ENCODE measurements around the gene LRMDA. TPM values are rescaled to one million over a fixed set of nuclear protein-coding genes. Genes with fewer than 3 reads are reported as not detected.

The LRMDA gene
- total RNA-seq, 3 donors from 2014 or later: not detected

DNA sequence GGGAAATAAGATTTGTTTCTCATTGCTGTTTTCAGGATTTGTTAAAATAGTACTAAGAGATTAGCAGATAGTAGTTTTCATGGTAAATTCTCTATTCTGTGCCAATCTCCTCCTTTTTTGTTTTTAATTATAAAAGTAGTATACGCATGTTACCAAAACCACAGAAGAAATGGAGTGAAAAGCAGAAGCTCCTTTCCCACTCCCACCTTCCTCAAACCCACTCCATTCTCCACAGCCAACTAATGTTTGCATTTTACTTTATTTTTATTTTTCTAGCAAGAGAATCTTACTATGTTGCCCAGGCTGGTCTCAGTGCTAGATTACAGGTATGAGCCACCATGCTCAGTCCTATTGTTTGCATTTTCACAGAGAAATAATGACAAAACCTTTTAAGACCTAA lies 4.5 kb upstream of the LRMDA start:
- ATAC-seq (no peak), DNase-seq (no peak)
- Mint-ChIP-seq H3K9me3 (no peaks in the 10 kb centered on the region), H3K27me3 (ENCODE audit: low read depth) (peaks cover 33% of the 10 kb centered on the region), H3K36me3 (ENCODE audit: insufficient read depth) (no peaks in the 10 kb centered on the region), H3K4me1 (ENCODE audit: low read depth) (peaks cover under 1% of the 10 kb centered on the region), H3K4me3 (no peak overlapping the region)

DNA sequence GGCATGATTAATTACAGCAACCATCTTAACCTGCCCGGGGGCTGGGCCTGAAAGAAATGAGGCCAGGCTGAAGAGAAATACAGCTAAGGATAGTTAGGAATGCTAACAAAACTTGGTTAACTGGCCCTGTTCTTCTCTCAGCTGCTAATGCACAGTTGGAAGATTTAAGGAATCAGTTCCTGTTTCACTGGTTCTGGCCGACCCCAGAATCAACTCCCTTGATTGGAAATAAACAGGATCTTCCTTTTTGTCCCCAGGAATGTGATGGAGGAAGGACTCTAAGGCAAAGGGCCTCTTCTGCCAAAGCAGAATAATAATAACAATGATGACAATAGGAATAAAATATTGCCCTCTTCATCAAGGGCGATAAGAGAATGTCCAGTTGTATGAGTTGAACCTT lies 3.5 kb upstream of the LRMDA start:
- peaks cover 2% of the 10 kb centered on the region for H3K4me1 Mint-ChIP-seq (ENCODE audit: low read depth)
- peaks cover 42% of the 10 kb centered on the region for H3K27me3 Mint-ChIP-seq (ENCODE audit: low read depth)
- H3K36me3 Mint-ChIP-seq (ENCODE audit: insufficient read depth): no peaks in the 10 kb centered on the region
- H3K4me3 Mint-ChIP-seq: no peak overlapping the region
- DNase-seq: no peak
- no peaks in the 10 kb centered on the region for H3K9me3 Mint-ChIP-seq
- ATAC-seq: no peak

DNA sequence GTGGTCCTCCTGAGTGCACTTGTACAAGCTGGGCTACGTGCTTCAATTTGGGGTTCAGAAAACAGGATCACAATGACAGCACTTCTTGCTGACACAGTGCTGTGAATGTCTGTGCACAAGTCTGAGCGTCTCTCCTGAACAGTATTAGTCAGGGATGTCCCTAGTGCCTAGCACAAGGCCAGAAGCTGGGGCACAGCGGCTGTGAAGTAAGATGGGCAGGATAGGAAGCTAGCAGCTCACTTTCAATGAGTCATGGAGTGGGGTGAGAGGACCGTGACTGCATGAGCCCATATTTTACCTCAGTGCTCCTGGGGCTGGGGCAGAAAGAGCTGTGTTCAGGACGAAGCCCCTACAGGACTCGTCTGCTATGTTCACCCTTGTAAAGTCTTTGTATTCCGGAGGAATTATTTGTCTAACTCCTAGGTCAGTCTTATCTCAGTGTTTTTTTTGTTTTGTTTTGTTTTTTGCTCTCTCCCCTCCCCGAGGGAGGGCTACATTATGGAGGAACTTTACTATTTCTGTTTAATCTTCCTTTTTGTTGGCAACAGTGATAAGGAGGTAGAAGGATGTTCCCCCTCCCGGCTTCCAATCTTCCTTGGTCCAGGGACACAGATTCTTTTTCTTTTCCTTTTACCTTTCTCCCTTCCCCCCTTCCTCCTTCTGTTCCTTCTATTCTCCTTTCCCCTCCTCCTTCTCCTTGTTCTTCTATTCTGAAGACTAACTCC lies 2.8 kb upstream of the LRMDA start:
- H3K36me3 Mint-ChIP-seq (ENCODE audit: insufficient read depth): no peaks in the 10 kb centered on the region
- DNase-seq (no peak), ATAC-seq (no peak)
- H3K4me3 Mint-ChIP-seq: no peak overlapping the region
- peaks cover 2% of the 10 kb centered on the region for H3K4me1 Mint-ChIP-seq (ENCODE audit: low read depth)
- H3K27me3 Mint-ChIP-seq (ENCODE audit: low read depth): peaks cover 48% of the 10 kb centered on the region
- H3K9me3 Mint-ChIP-seq: no peaks in the 10 kb centered on the region

DNA sequence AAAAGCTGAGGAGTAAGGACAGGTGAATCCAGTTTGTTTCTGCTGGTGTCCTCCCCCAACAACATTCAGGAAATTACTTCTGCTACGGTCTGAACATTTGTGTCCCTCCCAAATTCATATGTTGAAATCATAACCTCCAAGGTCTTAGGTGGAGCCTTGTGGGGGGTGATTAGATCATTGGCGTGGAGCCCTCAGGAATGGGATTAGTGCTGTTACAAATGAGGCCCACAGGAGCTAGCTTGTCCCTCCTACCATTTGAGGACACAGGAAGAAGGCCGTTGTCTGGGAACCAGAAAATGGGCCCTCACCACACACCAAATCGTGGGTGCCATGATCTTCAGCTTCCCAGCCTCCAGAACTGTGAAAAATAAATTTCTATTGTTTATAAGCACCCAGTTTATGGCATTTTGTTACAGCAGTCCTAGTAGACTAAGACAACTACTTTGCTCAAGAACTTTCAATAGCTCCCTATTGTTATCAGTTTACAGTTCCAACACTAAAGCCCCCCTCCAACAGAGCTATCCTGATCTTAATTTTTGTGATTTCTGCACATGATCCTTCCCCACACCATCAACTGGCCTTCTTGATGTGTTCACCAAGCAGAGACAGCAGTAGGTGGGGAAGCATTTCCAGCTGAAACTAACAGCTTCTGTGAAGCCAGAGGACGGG lies 2.1 kb upstream of the LRMDA start:
- Mint-ChIP-seq H3K4me1 (ENCODE audit: low read depth) (peaks cover 2% of the 10 kb centered on the region), H3K9me3 (no peaks in the 10 kb centered on the region), H3K27me3 (ENCODE audit: low read depth) (peaks cover 46% of the 10 kb centered on the region), H3K36me3 (ENCODE audit: insufficient read depth) (no peaks in the 10 kb centered on the region), H3K4me3 (no peak overlapping the region)
- ATAC-seq: no peak
- DNase-seq: no peak

DNA sequence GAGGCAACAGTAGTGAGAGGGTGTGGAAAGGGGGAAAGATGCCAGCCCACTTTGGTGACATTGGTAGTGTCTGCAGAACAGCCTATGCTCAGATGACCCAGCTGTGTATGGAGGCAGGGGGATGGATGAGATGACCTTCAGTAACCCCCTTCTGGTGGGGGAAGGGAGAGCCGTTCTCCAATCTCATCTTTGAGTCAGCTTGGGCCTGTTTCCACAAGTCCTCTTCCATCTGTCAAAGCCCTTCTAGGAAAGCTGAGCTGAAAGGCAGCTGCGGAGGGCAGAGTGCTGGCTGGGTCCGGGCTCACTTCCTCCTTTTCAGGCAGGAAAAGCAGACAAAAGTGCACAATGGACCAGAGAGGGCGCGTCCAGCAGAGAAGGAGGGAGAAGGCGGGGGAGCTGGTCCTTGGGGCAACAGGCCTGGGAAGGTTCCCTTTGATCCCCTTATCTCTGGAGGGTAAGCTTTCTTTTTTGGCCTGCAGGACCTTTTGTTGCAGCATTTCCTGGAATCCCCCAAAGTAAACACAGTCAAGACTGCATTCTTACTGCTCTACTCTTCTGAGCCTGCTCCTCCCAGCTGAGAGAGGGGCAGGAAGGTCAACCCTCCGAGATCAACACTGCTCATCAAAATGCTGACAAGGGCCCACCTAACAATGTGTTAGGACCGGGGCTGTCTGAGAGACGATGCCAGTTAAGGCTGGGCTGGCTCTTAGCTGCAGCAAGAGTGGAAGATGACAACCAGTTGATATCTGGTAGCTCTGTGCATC lies 1.2 kb upstream of the LRMDA start:
- Mint-ChIP-seq H3K4me3 (no peak overlapping the region), H3K4me1 (ENCODE audit: low read depth) (peaks cover 2% of the 10 kb centered on the region), H3K9me3 (no peaks in the 10 kb centered on the region), H3K36me3 (ENCODE audit: insufficient read depth) (no peaks in the 10 kb centered on the region), H3K27me3 (ENCODE audit: low read depth) (peaks cover 51% of the 10 kb centered on the region)
- DNase-seq (no peak), ATAC-seq (no peak)

DNA sequence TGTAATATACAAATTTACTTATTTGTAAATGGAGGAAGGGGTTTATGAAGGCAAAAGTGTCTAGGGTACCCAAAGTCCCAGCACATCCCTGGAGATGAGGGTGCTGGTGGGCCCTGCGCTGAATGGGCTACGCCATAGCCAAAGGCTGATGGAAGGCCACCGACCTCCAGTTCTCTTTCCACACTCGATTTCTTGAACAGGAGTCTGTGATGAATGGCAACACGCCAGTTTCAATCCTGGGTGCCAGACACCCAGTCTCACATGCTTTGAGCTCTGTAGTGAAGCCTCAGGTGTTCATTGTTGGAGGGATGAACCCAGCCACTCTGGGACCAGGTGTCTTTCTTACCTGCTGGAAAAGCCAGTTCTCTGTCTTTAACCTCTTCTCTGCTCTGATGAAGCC lies 752 bp downstream of the LRMDA start:
- Mint-ChIP-seq H3K27me3 (ENCODE audit: low read depth) (peaks cover 60% of the 10 kb centered on the region), H3K36me3 (ENCODE audit: insufficient read depth) (no peaks in the 10 kb centered on the region), H3K4me3 (no peak overlapping the region), H3K9me3 (no peaks in the 10 kb centered on the region), H3K4me1 (ENCODE audit: low read depth) (peaks cover 2% of the 10 kb centered on the region)
- no peak for ATAC-seq
- DNase-seq: no peak

DNA sequence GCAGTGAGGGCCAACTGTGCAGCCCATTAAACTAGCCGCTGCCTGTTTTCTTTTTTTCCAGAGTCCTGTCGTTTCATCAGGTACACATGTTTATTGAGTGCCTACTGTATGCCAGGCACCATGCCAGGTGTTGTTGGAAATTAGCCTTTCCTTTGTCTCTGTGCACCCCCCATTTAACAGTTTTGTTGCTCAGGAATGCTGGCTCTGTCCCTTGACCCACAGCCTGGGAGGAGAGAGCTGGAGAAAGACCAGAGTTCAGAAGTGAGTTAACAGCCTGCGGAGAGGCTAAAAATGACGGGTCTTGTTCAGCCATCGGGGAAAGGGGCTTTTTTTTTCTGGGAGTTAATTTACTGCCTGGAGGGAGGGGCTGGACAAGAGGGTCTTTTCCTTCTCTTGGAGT lies 1.3 kb downstream of the LRMDA start:
- H3K36me3 Mint-ChIP-seq (ENCODE audit: insufficient read depth): no peaks in the 10 kb centered on the region
- H3K27me3 Mint-ChIP-seq (ENCODE audit: low read depth): peaks cover 61% of the 10 kb centered on the region
- DNase-seq (no peak), ATAC-seq (no peak)
- H3K4me1 Mint-ChIP-seq (ENCODE audit: low read depth): peaks cover 2% of the 10 kb centered on the region
- H3K4me3 Mint-ChIP-seq: no peak overlapping the region
- no peaks in the 10 kb centered on the region for H3K9me3 Mint-ChIP-seq

DNA sequence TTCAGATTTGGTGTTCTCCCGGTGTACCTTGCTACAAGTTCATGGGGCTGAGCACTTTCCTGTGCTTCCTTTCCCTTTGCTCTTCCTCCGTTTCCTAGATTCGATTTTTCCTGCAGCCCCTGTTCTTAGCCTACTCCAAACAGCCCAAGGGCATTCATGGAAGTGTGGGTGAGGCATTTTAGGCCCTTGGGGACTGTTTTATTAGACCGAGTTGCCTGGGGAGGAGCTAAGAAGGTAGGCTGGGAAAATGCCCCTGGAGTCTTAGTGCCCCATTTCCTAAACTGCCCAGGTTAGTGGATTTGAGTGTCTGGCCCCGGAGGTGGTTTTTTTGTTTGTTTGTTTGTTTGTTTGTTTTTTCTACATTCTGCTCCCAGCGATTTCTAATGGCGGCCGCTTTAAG lies 1.8 kb downstream of the LRMDA start:
- H3K27me3 Mint-ChIP-seq (ENCODE audit: low read depth): peaks cover 62% of the 10 kb centered on the region
- H3K4me1 Mint-ChIP-seq (ENCODE audit: low read depth): peaks cover 2% of the 10 kb centered on the region
- no peaks in the 10 kb centered on the region for H3K36me3 Mint-ChIP-seq (ENCODE audit: insufficient read depth)
- no peak for ATAC-seq
- DNase-seq: no peak
- no peaks in the 10 kb centered on the region for H3K9me3 Mint-ChIP-seq
- no peak overlapping the region for H3K4me3 Mint-ChIP-seq

DNA sequence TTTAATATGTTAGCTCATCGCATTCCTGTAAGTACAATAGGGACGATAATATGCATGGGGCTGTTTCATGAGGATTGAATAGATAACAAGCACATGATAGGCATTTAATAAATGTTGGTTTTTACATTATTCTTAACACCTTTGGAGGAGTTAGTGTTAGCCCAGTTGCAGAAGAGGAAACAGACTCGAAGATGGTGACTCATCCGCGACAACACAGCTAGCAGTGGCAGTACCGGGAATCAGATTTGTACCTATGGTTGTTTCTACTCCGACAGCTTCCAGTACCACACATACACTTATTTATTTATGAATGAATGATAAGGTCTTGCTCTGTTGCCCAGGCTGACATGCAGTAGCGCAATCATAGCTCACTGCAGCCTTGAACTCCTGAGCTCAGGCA lies 2.9 kb downstream of the LRMDA start:
- ATAC-seq: no peak
- peaks cover 2% of the 10 kb centered on the region for H3K4me1 Mint-ChIP-seq (ENCODE audit: low read depth)
- H3K36me3 Mint-ChIP-seq (ENCODE audit: insufficient read depth): no peaks in the 10 kb centered on the region
- H3K4me3 Mint-ChIP-seq: no peak overlapping the region
- no peak for DNase-seq
- H3K27me3 Mint-ChIP-seq (ENCODE audit: low read depth): peaks cover 51% of the 10 kb centered on the region
- no peaks in the 10 kb centered on the region for H3K9me3 Mint-ChIP-seq

DNA sequence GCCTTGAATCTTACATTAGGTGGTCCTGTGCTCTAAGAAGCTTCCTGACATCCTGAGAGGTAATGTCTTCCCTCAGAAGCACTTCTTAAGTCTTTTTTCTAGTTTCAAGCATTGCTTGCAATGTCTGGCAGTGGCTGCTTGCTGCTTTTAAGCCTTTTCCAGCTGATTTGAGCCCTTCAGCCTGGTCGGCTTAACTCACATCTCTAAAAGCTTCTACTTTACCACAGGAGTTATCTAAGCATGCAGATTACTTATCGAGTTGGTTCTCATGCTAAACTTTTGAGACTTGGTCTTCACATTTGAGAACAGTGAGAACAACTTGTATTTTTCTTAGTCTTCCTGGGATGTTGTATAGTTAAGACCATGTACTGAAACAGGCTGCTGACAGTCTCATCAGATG lies 3.9 kb downstream of the LRMDA start:
- Mint-ChIP-seq H3K4me3 (no peak overlapping the region), H3K9me3 (no peaks in the 10 kb centered on the region), H3K36me3 (ENCODE audit: insufficient read depth) (no peaks in the 10 kb centered on the region), H3K27me3 (ENCODE audit: low read depth) (peaks cover 46% of the 10 kb centered on the region), H3K4me1 (ENCODE audit: low read depth) (peaks cover 2% of the 10 kb centered on the region)
- DNase-seq (no peak), ATAC-seq (no peak)

DNA sequence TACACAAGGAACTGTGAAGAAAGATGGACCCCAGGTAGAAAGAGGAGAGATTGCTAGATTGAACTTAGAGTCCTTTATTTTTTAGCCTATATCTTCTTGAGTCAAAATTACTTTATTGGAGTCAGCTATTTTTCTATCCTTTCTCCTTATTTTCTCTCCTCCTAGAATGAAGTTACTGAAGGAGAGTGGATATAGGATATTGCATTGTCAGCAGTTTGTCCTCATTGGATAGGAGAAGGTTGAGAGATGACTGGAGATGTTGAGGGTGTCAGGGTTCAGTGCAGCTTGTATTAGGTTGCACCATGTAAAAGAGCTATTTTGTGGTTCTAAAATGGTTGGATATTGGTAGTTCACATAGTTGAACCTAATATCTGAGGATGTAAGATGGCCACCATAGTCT lies 5.5 kb downstream of the LRMDA start:
- Mint-ChIP-seq H3K9me3 (no peaks in the 10 kb centered on the region), H3K36me3 (ENCODE audit: insufficient read depth) (no peaks in the 10 kb centered on the region), H3K27me3 (ENCODE audit: low read depth) (peaks cover 41% of the 10 kb centered on the region), H3K4me3 (no peak overlapping the region), H3K4me1 (ENCODE audit: low read depth) (peaks cover under 1% of the 10 kb centered on the region)
- ATAC-seq (no peak), DNase-seq (no peak)

DNA sequence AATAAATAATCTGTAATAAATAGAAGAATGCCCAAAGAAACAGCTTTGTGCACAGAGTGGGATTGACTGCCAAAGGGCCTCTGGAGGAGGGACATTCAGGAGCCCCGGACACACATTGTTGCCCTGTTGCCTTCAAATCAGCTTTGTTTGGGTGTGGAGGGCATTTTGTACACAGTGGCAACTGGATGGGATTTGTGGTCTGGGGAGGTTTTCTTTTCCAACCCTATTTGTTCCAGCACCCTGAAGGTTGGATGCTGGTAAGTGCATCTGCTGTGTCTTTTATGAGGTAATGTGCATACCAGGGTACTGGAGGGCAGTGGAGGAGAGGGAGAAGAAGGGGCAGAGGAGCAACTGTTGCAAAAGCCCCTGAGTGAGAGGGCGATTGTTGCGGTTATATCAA lies 6.3 kb downstream of the LRMDA start:
- DNase-seq (no peak), ATAC-seq (no peak)
- H3K36me3 Mint-ChIP-seq (ENCODE audit: insufficient read depth): no peaks in the 10 kb centered on the region
- peaks cover 34% of the 10 kb centered on the region for H3K27me3 Mint-ChIP-seq (ENCODE audit: low read depth)
- no peak overlapping the region for H3K4me3 Mint-ChIP-seq
- no peaks in the 10 kb centered on the region for H3K9me3 Mint-ChIP-seq
- no peaks in the 10 kb centered on the region for H3K4me1 Mint-ChIP-seq (ENCODE audit: low read depth)

DNA sequence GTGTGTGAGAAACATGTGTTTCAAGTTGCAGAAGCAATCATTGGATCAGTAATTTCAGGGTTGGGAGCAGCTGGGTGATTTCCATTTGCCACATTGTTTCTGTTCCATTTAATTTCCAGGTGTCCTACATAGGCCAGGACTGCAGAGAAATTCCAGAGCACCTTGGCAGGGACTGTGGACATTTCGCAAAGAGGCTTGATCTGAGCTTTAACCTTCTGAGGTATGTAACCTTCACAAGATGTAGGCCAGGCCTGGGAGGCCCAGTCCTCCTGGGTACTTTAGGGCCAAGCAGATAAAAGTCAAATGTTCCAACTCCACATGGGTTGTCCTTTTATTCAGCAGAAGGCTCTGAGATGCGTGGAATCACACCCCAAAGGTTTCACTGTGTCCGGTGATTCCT lies 6.9 kb downstream of the LRMDA start:
- no peak for ATAC-seq
- DNase-seq: no peak
- H3K4me1 Mint-ChIP-seq (ENCODE audit: low read depth): no peaks in the 10 kb centered on the region
- H3K9me3 Mint-ChIP-seq: peaks cover 3% of the 10 kb centered on the region
- no peak overlapping the region for H3K4me3 Mint-ChIP-seq
- no peaks in the 10 kb centered on the region for H3K36me3 Mint-ChIP-seq (ENCODE audit: insufficient read depth)
- peaks cover 29% of the 10 kb centered on the region for H3K27me3 Mint-ChIP-seq (ENCODE audit: low read depth)

DNA sequence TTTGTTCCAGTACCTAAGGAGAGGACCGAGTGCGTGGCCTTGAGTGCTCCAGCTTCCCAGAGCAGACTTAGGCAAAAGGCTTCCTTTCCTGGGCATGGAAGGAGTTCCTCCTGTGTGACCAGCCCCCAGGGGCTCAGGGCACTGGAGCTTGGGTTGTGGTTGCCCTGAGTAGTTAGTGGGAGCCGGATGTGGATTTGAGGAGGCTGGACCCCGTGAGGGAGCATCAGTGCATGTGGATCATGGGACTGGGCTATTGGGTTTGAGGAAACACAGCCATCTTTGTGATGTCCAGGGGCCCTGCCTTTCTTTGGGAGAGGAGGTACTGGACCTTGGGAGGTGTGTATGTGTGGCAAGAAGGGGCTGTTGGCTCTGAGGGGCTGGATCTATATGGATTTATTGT lies 8.4 kb downstream of the LRMDA start:
- peaks cover 13% of the 10 kb centered on the region for H3K9me3 Mint-ChIP-seq
- ATAC-seq: no peak
- no peaks in the 10 kb centered on the region for H3K36me3 Mint-ChIP-seq (ENCODE audit: insufficient read depth)
- H3K4me1 Mint-ChIP-seq (ENCODE audit: low read depth): no peaks in the 10 kb centered on the region
- no peak for DNase-seq
- H3K27me3 Mint-ChIP-seq (ENCODE audit: low read depth): peaks cover 21% of the 10 kb centered on the region
- H3K4me3 Mint-ChIP-seq: no peak overlapping the region

All from activated T-cell treated with anti-CD3 and anti-CD28 coated beads, Interleukin-2, amount 50 U/mL, for 4 hours (primary cell).